Large intestine (tissue), 3 donors: ENCODE data around the gene VARS2. TPM values are rescaled to one million over a fixed set of nuclear protein-coding genes. Genes with fewer than 3 reads are reported as not detected.

Source experiments
- DNase-seq, 2 donors: peaks; one replicate each; pipeline versions ENCODE4 v3.0.0 to v3.0.0-alpha.2; 2013
- H3K27ac ChIP-seq: one replicate; pipeline ENCODE4 v1.5.1; 2013; ENCODE audit warnings: low read length
- H3K27me3 ChIP-seq: 2 replicates; pipeline ENCODE4 v1.6.1; 2013; ENCODE audit warnings: low read length; ENCODE audit not compliant: control insufficient read depth, insufficient read depth
- H3K36me3 ChIP-seq: 2 replicates; pipeline ENCODE4 v1.6.1; 2013; ENCODE audit warnings: low read length; ENCODE audit not compliant: control insufficient read depth, insufficient read depth
- H3K4me1 ChIP-seq: one replicate; pipeline ENCODE4 v1.6.1; 2013; ENCODE audit warnings: low read length; ENCODE audit not compliant: control insufficient read depth, insufficient read depth
- H3K4me3 ChIP-seq: one replicate; pipeline ENCODE4 v1.5.1; 2013; ENCODE audit warnings: low read length
- H3K9me3 ChIP-seq: one replicate; pipeline ENCODE4 v1.6.1; 2013; ENCODE audit warnings: mild to moderate bottlenecking, low read depth, low read length, moderate library complexity; ENCODE audit not compliant: control insufficient read depth
- WGBS: methylation state at CpG from one replicate; pipeline ENCODE4 v1.1.5; 2013; ENCODE audit warnings: low lambda C conversion rate; ENCODE audit not compliant: insufficient coverage; 5-methylcytosine and 5-hydroxymethylcytosine counted together
- polyA plus RNA-seq: library from polyadenylated mRNA; unstranded; fragments of 120-200 nt; gene quantifications from one replicate; pipeline ENCODE4 v1.2.1, GENCODE V29; 2013

VARS2 gene
- polyA plus RNA-seq, 1 donor, result 43.5 TPM

DNA sequence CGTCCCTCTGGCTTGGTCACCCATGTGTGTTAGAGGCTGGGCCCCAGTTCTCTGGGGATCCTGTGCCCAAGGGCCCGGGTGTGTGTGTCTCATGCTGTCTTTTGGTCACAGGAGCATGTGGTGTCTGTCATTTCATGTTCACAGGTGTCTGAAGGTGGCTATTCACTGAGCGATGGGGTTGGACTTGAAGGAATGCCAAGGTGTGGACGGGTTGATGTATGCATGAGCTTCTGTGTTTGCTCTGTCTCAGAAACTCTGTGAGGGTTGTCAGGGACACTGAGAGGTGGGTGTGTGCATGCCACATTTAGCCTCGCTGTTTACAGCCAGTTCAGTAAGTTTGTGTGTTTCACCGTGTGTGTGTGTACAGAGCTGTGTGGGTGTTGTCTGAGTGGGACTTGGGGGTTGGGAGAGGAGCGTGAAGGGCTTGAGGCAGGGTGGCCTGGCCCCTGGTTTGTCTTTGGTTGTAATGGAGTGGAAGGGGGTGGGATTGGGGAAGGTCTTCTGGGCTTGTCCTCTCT is 28.5 kb upstream of the VARS2 start:
- Histone ChIP-seq H3K4me3 (peak overlapping the region; percentile 48), H3K9me3 (peaks cover 2% of the 10 kb centered on the region), H3K4me1 (peaks cover 39% of the 10 kb centered on the region), H3K27ac (peak overlapping the region; percentile 92), H3K36me3 (peaks cover 20% of the 10 kb centered on the region), H3K27me3 (no peaks in the 10 kb centered on the region)
- WGBS, result no CpG with 5 or more reads among the region's 7 CpGs
- DNase-seq, result peak; percentile 69 to 76

DNA sequence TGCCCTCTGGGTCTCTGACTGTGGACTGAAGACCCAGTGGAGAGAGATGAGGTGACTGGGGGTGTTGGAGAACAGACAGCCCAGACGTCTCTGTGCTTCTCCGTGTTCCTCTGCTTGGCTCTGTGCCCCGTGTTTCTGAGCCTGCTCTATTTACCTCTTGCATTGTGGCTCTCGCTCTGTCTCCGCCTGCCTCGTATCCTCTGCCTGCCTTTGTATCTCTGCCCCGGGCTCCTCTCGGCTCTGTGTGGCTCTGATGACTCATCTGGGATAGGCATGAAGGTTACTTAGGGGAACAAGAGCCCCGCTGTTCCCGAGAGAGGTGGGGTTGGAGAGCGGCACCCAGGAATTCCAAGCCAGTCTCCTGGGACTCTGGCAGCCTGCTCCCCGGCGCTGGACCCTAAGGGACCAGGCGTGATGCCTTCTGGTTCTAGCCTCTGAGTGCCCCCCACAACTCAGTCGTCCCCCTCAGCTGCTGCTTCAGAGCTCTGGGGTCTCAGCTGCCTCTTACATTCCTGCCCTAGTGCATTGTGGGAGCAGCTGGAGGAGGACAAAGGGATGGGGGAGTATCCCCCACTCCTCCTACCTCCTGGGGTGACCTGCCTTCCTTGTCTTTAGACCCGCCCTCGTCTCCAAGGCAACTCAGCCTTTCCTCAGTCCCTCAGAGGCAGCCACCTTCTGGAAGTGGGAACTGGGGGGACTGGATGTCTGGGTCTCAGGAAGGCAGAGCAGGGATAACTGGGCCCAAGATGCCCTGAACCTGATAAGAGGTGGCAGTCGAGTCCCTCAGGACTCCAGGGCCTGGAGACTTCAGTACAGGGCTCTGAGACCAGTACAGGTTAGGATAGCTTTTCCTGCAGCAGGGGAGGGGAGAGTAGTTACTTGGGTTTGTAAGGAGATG is 27.8 kb upstream of the VARS2 start:
- H3K36me3 ChIP-seq, result peaks cover 27% of the 10 kb centered on the region
- H3K9me3 ChIP-seq, result no peaks in the 10 kb centered on the region
- H3K4me1 ChIP-seq, result peaks cover 39% of the 10 kb centered on the region
- peak; percentile 77 to 89 for DNase-seq
- H3K4me3 ChIP-seq, result peak overlapping the region; percentile 48
- no CpG with 5 or more reads among the region's 18 CpGs for WGBS
- H3K27ac ChIP-seq, result peak overlapping the region; percentile 92
- no peaks in the 10 kb centered on the region for H3K27me3 ChIP-seq

DNA sequence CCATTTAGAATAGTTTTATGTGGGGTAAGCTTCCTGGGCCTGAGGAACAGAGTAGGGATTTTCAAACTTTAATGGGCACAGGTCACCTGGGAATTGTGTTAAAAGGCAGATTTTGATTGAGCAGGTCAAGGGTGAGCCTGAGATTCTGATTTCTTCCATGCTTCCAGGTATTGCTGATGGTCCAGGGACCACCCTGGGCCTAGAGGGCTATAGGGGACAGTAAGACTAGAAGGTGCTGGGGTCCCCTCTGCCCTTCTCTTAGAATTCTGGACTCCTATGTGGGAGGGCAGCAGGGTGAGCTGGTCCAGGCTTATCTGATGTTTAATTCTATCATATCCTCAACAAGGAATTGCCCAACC is 27.2 kb upstream of the VARS2 start:
- Histone ChIP-seq H3K27me3 (no peaks in the 10 kb centered on the region), H3K36me3 (peaks cover 34% of the 10 kb centered on the region), H3K4me1 (peaks cover 35% of the 10 kb centered on the region), H3K9me3 (no peaks in the 10 kb centered on the region), H3K4me3 (no peak overlapping the region), H3K27ac (peak overlapping the region; percentile 92)
- no peak for DNase-seq

DNA sequence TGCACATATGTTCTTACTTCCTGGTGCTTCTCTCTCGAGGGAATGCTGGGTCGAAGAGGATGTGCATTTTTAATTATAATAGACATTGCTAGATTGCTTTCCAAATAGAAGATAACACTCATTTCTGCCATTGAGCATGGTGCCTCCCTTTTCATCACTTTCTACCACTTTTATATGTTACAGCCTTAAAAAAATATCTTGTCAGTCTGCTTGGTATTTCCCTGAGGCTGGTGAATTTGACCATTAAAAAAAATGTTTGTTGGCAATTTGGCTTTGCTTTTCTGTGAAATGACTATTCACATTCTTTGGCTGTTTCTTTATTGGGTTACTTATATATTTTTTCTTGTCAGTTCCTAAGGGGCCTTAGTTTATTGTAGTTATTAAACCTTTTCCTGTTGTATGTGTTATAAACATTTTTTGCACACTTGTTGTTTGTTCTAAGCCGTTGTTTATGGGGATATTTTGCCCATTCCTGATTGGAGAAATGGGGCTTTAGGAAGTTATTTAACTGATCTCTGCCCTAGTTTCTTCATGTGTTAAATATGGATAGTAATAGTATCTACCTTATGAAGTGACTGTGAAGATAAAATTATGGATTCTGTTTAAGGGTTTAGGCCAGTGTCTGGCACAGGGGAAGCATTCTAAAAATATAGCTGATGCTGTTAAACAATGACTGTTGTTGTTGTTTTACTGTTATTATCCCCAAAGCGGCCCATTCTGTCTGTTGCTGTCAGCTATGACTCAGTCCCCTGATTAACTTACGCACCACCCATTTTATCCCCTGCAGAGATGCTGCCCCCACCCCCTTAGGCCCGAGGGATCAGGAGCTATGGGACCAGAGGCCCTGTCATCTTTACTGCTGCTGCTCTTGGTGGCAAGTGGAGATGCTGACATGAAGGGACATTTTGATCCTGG is 25.9 kb upstream of the VARS2 start:
- Histone ChIP-seq H3K27me3 (no peaks in the 10 kb centered on the region), H3K4me3 (no peak overlapping the region), H3K27ac (no peak overlapping the region), H3K4me1 (peaks cover 27% of the 10 kb centered on the region), H3K9me3 (no peaks in the 10 kb centered on the region), H3K36me3 (peaks cover 46% of the 10 kb centered on the region)
- no CpG with 5 or more reads among the region's 6 CpGs for WGBS
- DNase-seq, result no peak

DNA sequence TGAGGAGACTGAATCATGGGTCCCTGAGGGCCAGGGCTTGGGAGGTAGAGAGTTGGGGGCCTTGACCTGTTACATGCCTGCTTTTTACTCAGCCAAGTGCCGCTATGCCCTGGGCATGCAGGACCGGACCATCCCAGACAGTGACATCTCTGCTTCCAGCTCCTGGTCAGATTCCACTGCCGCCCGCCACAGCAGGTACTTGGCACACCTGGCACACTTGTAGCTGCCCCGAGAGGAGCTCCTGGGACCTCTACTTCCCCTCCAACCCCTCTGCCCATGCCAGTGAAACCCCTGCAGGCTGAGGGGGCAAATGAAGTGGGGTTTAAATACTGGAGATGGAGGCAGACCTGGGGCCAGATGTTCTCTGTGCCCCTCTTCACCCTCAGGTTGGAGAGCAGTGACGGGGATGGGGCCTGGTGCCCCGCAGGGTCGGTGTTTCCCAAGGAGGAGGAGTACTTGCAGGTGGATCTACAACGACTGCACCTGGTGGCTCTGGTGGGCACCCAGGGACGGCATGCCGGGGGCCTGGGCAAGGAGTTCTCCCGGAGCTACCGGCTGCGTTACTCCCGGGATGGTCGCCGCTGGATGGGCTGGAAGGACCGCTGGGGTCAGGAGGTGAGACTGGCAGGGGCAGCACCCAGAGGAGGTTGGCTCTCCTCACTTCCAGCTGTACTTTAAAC is 25.1 kb upstream of the VARS2 start:
- no peaks in the 10 kb centered on the region for H3K9me3 ChIP-seq
- peaks cover 53% of the 10 kb centered on the region for H3K36me3 ChIP-seq
- H3K4me1 ChIP-seq, result peaks cover 23% of the 10 kb centered on the region
- no CpG with 5 or more reads among the region's 18 CpGs for WGBS
- no peak overlapping the region for H3K4me3 ChIP-seq
- no peak for DNase-seq
- H3K27ac ChIP-seq, result no peak overlapping the region
- H3K27me3 ChIP-seq, result no peaks in the 10 kb centered on the region

DNA sequence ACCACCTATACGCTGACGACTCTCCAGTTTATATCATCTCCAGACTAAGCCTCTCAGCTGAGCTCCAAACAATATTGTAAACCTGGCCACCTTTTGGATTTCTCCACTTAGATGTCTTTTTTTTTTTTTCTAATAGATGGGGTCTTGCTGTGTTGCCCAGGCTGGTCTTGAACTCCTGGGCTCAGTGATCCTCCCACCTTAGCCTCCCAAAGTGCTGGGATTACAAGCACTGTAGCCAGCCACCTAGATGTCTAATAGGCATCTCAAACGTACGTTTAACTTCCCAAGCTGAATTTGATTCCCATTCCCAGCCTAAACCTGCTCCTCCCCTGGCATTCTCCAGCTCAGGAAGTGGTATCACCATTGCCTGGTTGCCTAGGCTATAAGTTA is 24.5 kb upstream of the VARS2 start:
- H3K4me1 ChIP-seq, result peaks cover 23% of the 10 kb centered on the region
- no CpG with 5 or more reads among the region's 4 CpGs for WGBS
- DNase-seq, result no peak
- H3K9me3 ChIP-seq, result no peaks in the 10 kb centered on the region
- peaks cover 58% of the 10 kb centered on the region for H3K36me3 ChIP-seq
- no peak overlapping the region for H3K27ac ChIP-seq
- H3K4me3 ChIP-seq, result no peak overlapping the region
- H3K27me3 ChIP-seq, result no peaks in the 10 kb centered on the region

DNA sequence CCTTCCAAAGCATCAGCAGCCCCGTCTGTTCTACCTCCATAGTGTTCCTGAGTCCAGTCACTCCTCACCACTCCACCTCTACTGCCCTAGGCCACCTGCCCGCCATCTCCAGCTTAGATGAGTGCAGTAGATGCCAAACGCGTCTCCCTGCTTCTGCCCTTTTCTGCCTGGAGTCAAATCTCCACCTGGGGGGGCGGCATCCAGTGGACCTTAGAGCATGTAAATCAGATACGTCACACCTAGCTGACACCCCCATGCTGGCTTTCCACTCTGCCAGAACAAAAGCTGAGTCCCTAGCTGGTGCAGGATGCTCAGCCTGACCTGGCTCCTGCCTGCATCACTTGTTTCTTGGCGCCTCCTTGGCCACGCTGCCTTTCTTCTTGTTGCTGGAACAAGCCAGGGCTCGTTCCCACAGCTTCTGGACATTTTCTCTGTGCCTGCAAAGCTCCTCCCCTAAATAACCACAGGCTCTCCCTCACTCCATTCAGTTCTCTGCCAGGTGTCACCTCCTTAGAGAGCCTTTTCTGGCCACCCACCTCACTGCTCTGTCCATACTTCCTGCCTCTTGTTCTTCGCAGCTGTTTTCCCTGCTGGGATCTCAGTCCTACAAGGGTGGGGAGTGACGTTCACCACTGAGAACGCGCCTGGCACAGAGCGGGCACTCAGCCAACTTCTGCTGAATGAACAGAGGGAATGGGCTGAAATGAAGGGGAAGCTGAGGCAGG is 24.0 kb upstream of the VARS2 start:
- WGBS, result 100% methylated on average over 2 of the region's 14 CpGs
- Histone ChIP-seq H3K27ac (no peak overlapping the region), H3K9me3 (no peaks in the 10 kb centered on the region), H3K27me3 (no peaks in the 10 kb centered on the region), H3K4me1 (peaks cover 20% of the 10 kb centered on the region), H3K36me3 (peaks cover 64% of the 10 kb centered on the region), H3K4me3 (no peak overlapping the region)
- DNase-seq, result no peak

DNA sequence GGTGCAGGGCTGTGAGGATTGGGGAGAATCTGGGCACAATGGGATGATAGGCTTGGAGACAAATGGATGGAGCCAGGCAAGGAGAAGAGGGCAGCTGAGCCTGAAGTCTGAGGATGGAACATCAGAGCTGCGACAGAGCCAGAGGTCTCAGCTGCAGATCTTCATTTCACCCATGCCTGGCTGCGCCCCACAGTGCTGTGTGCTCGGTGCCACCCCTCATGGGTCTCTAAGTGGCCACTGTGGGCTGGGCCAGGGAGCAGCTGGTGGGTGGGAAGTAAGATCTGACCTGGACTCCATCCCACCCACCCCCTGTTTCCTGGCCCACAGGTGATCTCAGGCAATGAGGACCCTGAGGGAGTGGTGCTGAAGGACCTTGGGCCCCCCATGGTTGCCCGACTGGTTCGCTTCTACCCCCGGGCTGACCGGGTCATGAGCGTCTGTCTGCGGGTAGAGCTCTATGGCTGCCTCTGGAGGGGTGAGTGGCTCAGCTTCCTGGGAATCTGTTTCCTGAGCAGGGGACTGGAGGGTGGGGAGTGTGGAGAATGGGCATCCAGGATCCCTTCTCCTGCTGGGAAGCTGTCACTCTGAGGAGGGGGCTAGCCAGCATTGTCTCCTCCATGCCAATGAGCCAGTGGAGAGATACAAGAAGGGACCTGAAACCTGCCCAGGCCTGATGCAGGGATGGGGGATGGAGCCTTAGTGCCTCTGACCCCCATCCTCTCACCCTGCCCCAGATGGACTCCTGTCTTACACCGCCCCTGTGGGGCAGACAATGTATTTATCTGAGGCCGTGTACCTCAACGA is 23.2 kb upstream of the VARS2 start:
- Histone ChIP-seq H3K9me3 (no peaks in the 10 kb centered on the region), H3K27me3 (no peaks in the 10 kb centered on the region), H3K4me3 (no peak overlapping the region), H3K36me3 (peaks cover 72% of the 10 kb centered on the region), H3K4me1 (peaks cover 12% of the 10 kb centered on the region), H3K27ac (no peak overlapping the region)
- DNase-seq, result no peak
- 80% methylated on average over 3 of the region's 12 CpGs for WGBS

DNA sequence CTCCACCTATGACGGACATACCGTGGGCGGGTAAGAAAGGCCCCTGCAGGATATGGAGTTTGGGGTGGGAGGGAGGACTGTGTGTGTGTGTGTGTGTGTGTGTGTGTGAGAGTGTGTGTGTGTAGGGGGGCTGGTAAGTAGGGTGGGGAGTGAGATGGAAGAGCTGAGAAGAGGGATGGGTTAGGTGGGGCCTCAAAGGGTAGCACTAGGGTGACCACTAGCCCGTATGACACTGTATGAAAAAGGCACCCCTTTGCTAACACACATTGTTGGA is 22.7 kb upstream of the VARS2 start:
- Histone ChIP-seq H3K27ac (no peak overlapping the region), H3K36me3 (peaks cover 77% of the 10 kb centered on the region), H3K9me3 (no peaks in the 10 kb centered on the region), H3K27me3 (no peaks in the 10 kb centered on the region), H3K4me1 (peaks cover 7% of the 10 kb centered on the region), H3K4me3 (no peak overlapping the region)
- WGBS, result 100% methylated on average over 1 of the region's 4 CpGs
- no peak for DNase-seq
